Measurements from ENCODE around the gene TBC1D2.
"Not testable (repeated sequence)": the region's sequence is repeated elsewhere in the genome, so short reads cannot be mapped to it uniquely, and the experiment has no call there.

DNA sequence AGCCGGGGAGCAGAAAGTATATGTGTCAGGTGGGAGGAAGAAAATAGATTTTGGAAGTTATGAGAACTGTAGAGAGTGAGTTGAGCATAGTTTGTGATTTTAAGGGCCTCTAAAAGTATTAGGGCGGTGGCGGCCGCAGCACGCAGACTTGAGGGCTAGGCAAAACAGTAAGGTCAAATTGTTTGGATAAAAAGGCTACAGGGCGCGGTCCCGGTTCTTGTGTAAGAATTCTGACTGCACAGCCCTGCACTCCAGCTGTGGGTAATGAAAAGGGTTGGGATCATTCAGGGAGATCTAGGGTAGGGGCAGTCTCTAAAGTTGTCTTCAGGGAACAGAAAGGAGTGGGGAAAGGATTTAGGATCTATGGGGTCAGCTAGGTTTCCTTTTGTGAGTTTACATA, 12.1 kb upstream of the TBC1D2 start:
- TF ChIP-seq, protein P1, sequence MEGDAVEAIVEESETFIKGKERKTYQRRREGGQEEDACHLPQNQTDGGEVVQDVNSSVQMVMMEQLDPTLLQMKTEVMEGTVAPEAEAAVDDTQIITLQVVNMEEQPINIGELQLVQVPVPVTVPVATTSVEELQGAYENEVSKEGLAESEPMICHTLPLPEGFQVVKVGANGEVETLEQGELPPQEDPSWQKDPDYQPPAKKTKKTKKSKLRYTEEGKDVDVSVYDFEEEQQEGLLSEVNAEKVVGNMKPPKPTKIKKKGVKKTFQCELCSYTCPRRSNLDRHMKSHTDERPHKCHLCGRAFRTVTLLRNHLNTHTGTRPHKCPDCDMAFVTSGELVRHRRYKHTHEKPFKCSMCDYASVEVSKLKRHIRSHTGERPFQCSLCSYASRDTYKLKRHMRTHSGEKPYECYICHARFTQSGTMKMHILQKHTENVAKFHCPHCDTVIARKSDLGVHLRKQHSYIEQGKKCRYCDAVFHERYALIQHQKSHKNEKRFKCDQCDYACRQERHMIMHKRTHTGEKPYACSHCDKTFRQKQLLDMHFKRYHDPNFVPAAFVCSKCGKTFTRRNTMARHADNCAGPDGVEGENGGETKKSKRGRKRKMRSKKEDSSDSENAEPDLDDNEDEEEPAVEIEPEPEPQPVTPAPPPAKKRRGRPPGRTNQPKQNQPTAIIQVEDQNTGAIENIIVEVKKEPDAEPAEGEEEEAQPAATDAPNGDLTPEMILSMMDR (IDR thresholded peaks at IDR 0.05; ENCODE audit: low read depth, low read length) = not testable (repeated sequence)
- TF ChIP-seq POLR2A (IDR thresholded peaks at IDR 0.05; ENCODE audit: extremely low read depth, insufficient read length); MYC (IDR thresholded peaks at IDR 0.05; ENCODE audit: low read depth, low read length): not testable (repeated sequence)
- TF ChIP-seq, protein P2, sequence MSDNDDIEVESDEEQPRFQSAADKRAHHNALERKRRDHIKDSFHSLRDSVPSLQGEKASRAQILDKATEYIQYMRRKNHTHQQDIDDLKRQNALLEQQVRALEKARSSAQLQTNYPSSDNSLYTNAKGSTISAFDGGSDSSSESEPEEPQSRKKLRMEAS (IDR thresholded peaks at IDR 0.05; ENCODE audit: low read depth, low read length) = not testable (repeated sequence)

All from NB4 (cell line).